MM.1S (cell line): ENCODE results near the gene COL6A2.

Source experiments
- EZH2 ChIP-seq: fragments of 300-600 bp; sonication (generic); optimal IDR thresholded peaks from 2 replicates; pipeline ENCODE3; 2017; ENCODE audit warnings: low read depth, mild to moderate bottlenecking, antibody characterized with exemption, low read length, mixed read lengths
- EZH2phosphoT487 ChIP-seq: fragments of 300-600 bp; sonication (generic); IDR thresholded peaks from 2 replicates; pipeline ENCODE4 v1.6.1; 2018; ENCODE audit warnings: antibody characterized with exemption, low read length
- TF ChIP-seq, protein P1 (sequence below): fragments of 300-600 bp; sonication (generic); IDR thresholded peaks from 2 replicates; pipeline ENCODE4 v1.5.1; 2016; ENCODE audit warnings: antibody characterized with exemption, low read length, mixed read lengths

GRCh38 chr21:46092026-46092764 is 5.7 kb upstream of the COL6A2 start:
- TF ChIP-seq, protein P1, sequence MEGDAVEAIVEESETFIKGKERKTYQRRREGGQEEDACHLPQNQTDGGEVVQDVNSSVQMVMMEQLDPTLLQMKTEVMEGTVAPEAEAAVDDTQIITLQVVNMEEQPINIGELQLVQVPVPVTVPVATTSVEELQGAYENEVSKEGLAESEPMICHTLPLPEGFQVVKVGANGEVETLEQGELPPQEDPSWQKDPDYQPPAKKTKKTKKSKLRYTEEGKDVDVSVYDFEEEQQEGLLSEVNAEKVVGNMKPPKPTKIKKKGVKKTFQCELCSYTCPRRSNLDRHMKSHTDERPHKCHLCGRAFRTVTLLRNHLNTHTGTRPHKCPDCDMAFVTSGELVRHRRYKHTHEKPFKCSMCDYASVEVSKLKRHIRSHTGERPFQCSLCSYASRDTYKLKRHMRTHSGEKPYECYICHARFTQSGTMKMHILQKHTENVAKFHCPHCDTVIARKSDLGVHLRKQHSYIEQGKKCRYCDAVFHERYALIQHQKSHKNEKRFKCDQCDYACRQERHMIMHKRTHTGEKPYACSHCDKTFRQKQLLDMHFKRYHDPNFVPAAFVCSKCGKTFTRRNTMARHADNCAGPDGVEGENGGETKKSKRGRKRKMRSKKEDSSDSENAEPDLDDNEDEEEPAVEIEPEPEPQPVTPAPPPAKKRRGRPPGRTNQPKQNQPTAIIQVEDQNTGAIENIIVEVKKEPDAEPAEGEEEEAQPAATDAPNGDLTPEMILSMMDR = no peak
- TF ChIP-seq EZH2 (no peak), EZH2phosphoT487 (no peak)
